Measurements from ENCODE around the gene AQP10. TPM values are rescaled to one million over a fixed set of nuclear protein-coding genes. Genes with fewer than 3 reads are reported as not detected.
"Not testable (repeated sequence)": the region's sequence is repeated elsewhere in the genome, so short reads cannot be mapped to it uniquely, and the experiment has no call there.

Gene AQP10
- total RNA-seq, 4 donors from 2014 or later = not detected

GRCh38 chr1:154361357-154361756 is 40.5 kb downstream of the AQP10 start:
- Histone ChIP-seq H3K27me3 (no peaks in the 10 kb centered on the region), H3K36me3 (no peaks in the 10 kb centered on the region), H3K27ac (no peak overlapping the region), H3K9me3 (no peaks in the 10 kb centered on the region), H3K4me1 (no peaks in the 10 kb centered on the region), H3K4me3 (no peak overlapping the region)
- TF ChIP-seq POLR2A (IDR thresholded peaks at IDR 0.05) (no peak), CTCF (IDR thresholded peaks at IDR 0.05) (no peak)
- intact Hi-C loops (cut with DNase I; ENCODE audit: low total_unique reads) = no loop called here
- no peak for DNase-seq

- intact Hi-C loops (cut with DNase I; ENCODE audit: low total_unique reads) = no loop called here
- H3K4me1 ChIP-seq = no peaks in the 10 kb centered on the region
- no peak for DNase-seq
- no peaks in the 10 kb centered on the region for H3K27me3 ChIP-seq
- no peaks in the 10 kb centered on the region for H3K9me3 ChIP-seq
- no peak overlapping the region for H3K27ac ChIP-seq
- TF ChIP-seq CTCF (IDR thresholded peaks at IDR 0.05) (no peak), POLR2A (IDR thresholded peaks at IDR 0.05) (no peak)
- H3K4me3 ChIP-seq = no peak overlapping the region
- H3K36me3 ChIP-seq = no peaks in the 10 kb centered on the region
Observed at GRCh38 chr1:154371436-154371835, 50.5 kb downstream of the AQP10 start.

GRCh38 chr1:154373777-154374357 is 53.0 kb downstream of the AQP10 start:
- intact Hi-C loops (cut with DNase I; ENCODE audit: low total_unique reads); H3K27me3 ChIP-seq; H3K36me3 ChIP-seq; H3K9me3 ChIP-seq; H3K4me3 ChIP-seq; DNase-seq; H3K4me1 ChIP-seq; H3K27ac ChIP-seq: not testable (repeated sequence)

Small RNA genes within 50 kb of the gene (small RNA-seq; reads per million reads assigned to genes)
- gene RF00273 = not detected
- not detected for gene RNU6-121P
- gene RNU6-239P = not detected
- not detected for gene RNU7-57P

Other genes starting within 250 kb of the AQP10 start
- gene NUP210L, start 166.0 kb upstream of the AQP10 start, total RNA-seq = under 1 TPM in 2 of 4 donors, not detected in 2; 0.09 to 0.21 TPM
- 100 to 1,000 TPM; 130 to 263 (median 199) TPM for gene TPM3, start 129.0 kb upstream of the AQP10 start, total RNA-seq
- gene CFAP141, start 114.8 kb upstream of the AQP10 start, total RNA-seq = not detected
- gene UBAP2L, start 100.1 kb upstream of the AQP10 start, total RNA-seq = 100 to 1,000 TPM in 1 of 4 donors, 10 to 100 TPM in 3; 11.5 to 161 (median 52.0) TPM
- gene HAX1, start 48.5 kb upstream of the AQP10 start, total RNA-seq = 10 to 100 TPM; 50.5 to 78.8 (median 69.4) TPM
- gene ATP8B2, start 4.4 kb downstream of the AQP10 start, total RNA-seq = 100 to 1,000 TPM in 2 of 4 donors, 10 to 100 TPM in 2; 75.9 to 150 (median 102) TPM
- gene IL6R, start 84.2 kb downstream of the AQP10 start, total RNA-seq = 10 to 100 TPM in 3 of 4 donors, 1 to 10 TPM in 1; 9.7 to 28.2 (median 17.1) TPM
- 10 to 100 TPM in 2 of 4 donors, 1 to 10 TPM in 2; 1.3 to 19.7 (median 6.9) TPM for gene TDRD10, start 181.1 kb downstream of the AQP10 start, total RNA-seq
- 10 to 100 TPM; 14.6 to 44.5 (median 27.2) TPM for gene SHE, start 181.3 kb downstream of the AQP10 start, total RNA-seq
- gene UBE2Q1, start 237.6 kb downstream of the AQP10 start, total RNA-seq = 10 to 100 TPM in 3 of 4 donors, 1 to 10 TPM in 1; 5.4 to 69.7 (median 28.4) TPM
- 1 to 10 TPM in 1 of 4 donors, not detected in 3; 1.1 TPM for gene CHRNB2, start 246.7 kb downstream of the AQP10 start, total RNA-seq